Fibroblast of peridontal ligament (primary cell): Measurements from ENCODE around the gene RAB12.
A peak's percentile ranks its signal among the peaks of the same experiment; 100 is the strongest.
"Not testable (repeated sequence)": the region's sequence is repeated elsewhere in the genome, so short reads cannot be mapped to it uniquely, and the experiment has no call there.

Experiments
- DNase-seq: peaks from one replicate; pipeline ENCODE4 v3.0.0-alpha.2; 2010; ENCODE audit errors: extremely low read depth

RAB12 gene

DNA sequence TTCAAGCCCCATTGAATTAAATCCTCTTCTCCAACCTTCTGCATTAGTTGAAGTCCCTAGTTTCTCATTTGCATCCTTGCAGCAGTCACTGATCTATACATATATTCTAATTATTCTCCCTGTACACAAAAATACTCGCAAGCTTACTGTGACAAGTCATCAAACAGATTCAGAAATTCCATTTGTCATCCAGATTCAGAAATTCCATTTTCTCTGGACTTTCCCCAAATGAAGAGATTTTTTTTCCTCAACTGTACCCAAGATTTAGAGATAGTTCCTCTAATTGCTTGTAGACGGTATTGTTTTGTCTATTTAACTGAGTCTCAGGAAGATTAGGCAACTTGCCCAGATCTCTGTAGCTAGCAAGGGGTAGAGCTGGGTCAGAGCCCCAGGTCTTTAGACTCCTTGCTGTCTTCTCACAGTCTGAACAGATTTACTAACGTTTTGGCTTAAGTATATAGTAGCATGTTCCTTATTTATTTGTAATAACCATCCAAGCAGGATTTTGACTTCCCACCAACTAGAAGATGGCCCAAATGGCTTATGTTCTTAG lies 34.2 kb downstream of the RAB12 start:
- DNase-seq = no peak

DNA sequence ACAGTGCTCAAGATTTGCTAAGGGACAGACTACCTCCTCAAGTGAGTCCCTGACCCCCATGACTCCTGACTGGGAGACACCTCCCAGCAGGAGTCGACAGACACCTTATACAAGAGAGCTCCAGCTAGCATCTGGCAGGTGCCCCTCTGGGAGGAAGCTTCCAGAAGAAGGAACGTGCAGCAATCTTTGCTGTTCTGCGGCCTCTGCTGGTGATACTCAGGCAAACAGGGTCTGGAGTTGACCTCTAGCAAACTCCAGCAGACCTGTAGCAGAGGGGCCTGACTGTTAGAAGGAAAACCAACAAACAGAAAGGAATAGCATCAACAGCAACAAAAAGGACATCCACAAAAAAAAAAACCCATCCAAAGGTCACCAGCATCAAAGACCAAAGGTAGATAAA lies 38.1 kb downstream of the RAB12 start:
- DNase-seq = not testable (repeated sequence)

DNA sequence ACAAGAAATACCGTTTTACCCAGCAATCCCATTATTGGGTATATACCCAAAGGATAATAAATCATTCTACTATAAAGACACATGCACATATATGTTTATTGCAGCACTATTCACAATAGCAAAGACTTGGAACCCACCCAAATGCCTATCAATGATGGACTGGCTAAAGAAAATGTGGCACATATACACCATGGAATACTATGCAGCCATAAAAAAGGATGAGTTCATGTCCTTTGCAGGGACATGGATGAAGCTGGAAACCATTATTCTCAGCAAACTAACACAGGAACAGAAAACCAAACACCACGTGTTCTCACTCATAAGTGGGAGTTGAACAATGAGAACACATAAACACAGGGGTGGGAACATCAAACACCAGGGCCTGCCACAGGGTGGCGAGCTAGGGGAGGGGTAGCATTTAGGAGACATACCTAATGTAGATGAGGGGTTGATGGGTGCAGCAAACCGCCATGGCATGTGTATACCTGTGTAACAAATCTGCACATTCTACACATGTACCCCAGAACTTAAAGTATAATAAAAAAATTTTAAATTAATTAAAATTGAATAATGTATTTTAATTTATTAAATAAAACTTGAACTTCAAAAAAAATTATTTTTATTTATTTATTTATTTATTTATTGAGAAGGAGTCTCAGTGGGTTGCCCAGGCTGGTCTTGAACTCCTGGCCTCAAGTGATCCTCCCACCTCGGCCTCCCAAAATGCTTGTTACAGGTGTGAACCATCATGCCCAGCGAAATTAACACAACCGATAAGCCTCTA lies 42.4 kb downstream of the RAB12 start:
- DNase-seq = not testable (repeated sequence)

DNA sequence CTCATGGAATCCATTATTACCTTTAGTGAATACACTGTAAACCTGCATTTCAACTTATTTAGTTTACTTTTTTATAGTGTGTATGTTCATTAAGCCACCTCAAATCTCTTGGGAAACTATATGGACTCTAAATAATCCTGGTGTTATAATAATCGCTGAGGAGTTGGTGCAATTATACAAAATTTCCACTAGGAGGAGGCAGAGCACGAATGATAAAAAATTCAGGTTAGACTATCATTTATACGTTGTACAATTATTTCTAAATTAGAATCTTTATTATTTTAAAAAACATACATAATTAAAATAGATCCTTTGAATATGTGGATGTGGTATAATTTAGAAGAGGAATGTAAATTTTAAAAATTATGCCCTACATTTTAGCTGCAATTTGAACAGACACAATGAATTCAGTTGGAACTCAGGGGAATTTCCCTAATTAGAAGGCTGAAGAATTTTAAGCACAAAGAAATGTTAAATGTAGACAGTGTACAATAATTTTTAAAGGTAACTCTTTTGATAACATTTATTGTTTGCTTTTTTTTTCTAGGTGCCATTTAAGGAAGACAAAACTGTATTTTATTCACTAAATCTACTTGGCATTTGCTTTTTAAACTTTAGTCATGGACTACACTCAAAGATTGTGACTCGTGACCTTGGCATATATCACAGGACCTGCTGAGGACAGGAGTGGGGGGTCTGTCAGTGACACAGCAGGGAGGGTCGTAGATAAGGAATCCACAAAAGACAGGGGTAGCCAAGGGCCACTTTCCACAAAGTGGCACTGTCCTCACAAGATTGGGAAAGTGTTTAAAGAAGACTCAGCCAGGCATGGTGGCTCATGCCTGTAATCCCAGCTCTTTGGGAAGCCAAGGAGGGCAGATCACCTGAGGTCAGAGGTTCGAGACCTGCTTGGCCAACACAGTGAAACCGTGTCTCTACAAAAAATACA lies 45.5 kb downstream of the RAB12 start:
- DNase-seq = peak; percentile 62

DNA sequence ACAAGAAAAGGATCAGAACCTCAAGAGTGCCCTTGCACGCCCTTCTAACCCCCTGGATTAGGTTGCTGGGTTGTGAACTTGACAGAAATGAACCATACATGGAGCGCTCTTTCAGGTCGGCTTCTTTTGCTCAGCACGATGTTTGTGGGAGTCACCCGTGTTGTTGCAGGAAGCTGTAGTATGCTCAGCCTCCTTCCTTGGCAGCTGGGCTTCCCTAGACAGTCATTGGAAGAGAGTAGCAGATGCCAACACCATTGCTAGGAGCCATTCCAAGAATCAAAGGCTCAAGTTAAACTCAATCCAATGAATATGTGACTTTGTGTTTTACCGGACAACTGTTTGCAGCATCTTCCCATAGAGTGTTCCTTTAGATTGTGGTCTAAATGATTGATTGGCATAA lies 47.0 kb downstream of the RAB12 start:
- no peak for DNase-seq

DNA sequence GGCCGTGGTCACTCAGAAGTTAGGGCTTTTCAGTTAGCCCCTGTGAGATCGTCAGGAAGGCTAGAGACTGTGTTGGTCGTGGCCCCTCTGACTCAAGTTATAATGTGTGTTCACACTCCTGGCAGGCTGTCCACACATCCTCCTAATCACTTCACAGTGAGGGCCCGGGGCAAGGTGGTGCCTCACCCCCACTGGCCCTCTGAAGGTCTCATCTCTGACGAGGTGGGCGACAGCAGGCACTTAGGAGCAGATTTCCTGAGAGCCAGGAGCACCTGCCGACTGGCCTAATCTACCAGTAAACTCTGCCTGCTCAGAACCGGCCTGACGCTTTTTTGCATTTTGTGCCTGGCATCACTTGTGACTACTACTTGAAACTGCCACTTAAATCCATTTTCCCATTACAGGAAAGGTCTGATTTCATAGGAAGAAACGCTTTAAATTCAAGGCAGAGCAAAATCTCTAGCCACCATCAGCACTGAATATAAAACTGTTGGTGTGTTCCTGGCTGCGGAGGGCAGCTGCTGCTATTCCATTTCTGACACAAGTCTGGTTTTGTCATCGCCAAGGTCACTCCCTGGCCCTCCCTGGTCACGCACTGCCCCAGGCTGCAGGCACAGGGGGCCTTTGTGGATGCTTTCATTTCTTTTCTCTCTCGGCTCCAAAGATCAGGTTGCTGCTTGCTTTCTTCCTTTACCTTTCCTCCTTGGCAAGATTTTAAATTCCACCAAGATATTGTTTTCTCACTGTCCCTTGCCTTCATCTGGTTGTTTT lies 48.0 kb downstream of the RAB12 start:
- DNase-seq = no peak

DNA sequence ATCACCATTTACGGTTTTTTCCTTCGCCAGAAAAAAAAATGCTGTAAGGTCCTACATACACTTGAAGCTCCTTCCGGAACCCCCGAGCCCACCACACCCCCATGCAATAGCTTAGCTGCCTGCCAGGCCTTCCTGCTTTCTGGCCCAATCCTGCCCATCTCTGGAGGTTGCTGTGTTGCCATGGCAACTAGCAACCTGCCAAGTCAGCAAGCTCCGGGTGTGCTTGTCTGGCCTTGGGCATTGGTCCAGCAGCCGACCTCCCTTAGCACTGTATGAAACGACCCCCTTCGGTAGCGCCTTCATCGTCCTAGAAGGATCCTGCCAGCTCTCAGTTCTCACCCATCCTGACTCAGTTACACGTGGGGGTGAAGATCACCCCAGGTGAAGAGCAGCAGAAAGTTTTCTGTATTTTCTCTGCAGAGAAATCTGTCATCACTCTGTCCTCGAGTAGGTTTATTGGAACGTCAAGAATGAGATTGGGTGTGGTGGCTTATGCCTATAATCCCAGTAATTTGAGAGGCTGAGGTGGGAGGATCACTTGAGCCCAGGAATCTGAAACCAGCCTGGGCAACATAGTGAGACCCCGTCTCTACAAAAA lies 48.7 kb downstream of the RAB12 start:
- no peak for DNase-seq

DNA sequence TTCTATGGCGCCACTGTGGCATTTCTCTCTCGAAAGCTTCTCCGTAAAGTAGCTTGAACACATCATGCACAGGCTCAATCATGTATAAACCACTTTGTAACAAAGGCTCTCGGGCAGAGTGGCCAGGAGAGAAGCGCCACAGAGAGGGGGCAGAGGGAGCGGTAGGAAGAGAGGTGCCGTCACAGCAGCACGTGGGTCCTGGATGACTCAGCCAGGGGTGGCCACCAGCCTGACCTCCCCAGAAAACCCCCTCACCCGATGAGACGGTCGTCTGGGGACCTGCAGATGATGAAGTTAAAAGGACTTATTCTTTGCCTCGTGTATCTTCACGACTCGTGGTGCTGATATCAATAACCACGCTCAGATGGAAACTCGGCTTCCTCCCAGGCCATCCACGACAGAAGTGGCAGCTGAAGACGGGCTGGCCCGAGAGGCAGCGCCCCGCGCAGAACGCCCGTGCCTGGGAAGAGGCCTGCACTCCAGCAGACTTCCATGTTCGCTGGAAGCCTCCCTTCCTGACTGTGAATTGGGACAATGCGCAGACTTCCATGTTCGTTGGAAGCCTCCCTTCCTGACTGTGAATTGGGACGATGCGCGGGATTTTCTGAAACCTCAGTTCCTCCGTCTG lies 49.7 kb downstream of the RAB12 start:
- no peak for DNase-seq

DNA sequence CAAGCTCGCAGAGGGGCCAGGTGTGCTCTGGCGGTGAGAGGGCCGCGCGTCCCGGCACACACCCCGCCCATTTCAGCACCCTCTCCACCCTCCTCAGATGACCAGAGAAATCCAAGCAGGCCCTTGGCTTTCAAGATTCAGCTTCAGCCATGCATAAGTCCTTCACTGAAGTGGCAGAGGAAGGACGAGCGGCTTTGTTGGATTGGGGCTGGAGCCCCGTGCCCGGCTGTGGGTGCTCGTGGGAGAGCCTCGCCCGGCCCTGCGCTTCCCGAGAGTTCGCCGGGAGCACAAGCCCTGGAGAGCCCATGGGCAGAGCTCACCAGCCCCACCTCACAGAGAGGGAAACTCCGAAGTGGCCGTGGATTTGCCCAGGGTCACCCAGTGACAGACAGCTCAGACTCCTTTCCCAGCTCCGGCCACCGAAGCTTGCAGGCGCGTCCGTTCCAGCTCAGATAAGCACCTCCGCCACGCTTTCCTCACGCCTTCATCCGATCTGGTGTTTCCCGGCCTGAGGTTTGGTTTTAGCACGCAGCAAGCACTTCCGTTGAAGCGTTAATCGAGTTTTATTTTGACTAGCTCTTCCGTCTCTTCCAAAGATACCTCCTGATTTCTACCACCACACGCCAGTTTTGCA lies 50.5 kb downstream of the RAB12 start:
- DNase-seq = no peak

DNA sequence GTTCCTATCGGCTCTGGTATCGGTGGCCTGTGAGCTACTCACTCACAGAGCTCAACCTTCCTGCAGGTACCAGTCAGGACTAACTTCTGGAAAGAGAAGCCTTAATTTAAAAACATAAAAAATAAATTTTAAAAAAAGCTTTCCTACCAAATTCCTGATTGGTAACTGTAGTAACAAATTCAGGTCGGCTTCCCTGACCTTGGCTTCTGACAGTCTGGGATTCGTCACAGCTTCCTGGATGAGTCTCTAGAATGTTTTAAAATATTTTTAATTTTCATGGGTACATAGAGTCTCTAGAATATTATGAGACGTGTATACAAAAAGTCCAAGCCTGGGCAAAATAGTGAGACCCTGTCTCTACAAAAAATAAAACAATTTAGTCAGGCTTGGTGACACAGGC lies 51.1 kb downstream of the RAB12 start:
- DNase-seq = no peak

DNA sequence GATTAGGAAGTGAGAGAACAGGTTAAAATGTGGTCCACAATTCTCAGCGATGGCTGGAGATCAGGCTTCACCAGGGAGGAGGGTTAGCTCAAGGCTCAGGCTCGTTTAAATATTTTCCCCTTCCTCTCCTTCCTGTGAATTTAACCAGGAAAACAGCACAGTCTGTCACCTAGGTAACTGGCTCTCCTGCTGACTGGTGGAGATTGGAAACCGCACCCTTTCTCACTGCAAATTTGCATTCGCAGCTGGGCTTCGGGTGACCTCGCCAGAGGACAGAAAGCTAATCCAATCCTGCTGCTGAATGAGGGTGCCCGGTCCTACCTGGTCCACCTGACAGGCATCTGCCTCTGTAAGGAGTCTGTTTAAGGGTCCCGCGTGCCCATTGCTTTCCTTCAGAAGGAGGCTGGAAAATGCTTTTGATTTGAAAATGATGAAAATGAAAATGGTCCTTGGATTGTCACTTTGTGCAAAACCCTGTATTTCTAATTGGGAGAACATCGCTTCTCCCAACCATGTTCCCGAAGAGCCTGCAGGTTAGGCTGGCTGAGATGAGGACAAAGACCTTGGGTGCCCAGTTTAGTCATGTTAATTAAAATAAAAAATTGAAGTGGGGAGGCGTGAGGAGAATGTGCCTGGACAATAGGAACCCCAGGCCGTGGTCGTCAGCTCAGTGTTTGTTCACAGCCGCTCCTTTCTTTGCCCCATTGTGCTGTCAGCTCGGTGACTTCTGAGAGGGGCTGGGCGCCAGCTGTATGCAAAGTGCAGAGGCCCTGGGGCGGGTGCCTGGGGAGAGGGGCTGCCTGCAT lies 52.7 kb downstream of the RAB12 start:
- DNase-seq = peak; percentile 39

DNA sequence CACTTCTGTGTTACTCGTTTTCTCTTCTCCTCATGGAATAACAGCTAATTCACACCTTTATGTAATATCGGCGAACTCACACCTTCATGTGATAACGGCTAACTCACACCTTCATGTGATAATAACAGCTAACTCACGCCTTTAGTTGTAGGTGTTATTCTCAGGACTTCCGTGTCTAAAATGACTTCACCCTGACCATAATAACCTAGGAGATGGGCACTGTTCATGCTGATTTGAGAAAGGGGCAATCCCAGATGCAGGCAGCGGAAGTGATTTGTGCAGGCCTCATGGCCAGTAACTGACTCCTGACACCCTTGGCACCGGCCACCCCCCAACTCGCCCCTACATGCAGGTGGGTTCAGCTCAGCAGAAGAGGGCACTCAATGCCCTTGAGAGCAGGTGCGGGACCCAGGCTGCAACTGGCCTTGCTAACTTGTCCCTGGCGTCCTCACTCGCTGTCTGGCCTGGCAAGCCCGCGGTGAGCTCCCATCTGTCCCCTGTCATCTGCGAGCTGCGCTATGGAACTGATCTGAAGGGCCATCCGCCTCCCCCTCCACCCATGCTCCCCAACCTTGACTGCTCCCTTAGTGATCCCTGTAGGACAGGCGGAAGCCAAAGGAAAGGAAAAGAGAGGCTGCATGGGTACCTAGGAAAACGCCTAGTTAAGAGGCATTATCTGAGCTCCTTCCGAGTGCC lies 53.5 kb downstream of the RAB12 start:
- no peak for DNase-seq

DNA sequence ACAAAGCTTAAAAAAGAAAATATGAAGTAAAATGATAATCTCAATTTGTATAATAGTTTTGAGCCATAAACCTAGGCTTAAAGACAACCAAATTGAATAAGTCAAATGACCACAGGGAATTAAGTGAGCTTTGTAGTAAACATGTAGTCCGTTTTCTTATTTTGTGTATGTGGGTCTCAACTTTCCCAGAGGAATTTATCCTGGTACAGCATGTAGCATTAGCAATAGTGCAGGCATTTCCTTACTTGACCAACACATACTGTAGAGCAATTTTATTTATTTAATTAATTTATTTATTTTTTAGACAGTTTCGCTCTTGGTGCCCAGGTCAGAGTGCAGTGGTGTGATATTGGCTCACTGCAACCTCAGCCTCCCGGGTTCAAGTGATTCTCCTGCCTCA lies 58.6 kb downstream of the RAB12 start:
- no peak for DNase-seq

DNA sequence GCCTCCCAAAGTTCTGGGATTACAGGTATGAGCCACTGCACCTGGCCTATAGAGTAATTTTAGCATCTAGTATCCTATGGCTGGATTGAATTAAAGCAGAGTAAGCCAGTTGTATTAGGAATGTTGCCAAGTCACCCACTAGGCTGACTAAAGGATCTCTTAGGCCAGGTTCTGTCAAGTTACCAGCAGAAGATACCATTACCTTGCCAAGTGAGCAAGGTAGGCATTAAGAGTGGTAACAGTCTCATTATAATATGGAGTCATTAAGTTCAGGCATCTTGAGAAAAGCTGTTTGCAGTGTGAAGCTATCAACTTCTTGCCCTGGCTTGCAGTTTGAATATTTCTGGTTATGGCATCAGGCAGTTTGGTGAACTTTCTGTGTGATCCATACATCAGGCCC lies 59.1 kb downstream of the RAB12 start:
- DNase-seq = no peak

DNA sequence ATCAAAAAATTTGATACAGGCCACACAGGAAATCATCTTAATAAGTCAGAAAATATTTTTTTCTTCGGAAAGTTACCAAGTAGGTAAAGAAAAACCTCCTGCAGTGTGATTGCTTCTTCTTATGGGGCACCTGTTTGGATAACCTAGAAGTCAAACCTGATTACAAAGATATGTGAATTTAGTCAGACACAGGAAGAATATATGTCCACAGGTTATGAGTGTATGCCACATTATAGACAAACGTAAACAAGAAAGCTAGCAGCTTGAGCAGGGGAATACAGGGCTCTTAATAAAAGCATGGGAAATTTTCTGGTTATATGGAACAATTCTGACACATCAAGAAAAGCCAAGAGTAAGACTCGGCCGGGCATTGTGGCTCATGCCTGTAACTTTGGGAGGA lies 60.3 kb downstream of the RAB12 start:
- DNase-seq = no peak

DNA sequence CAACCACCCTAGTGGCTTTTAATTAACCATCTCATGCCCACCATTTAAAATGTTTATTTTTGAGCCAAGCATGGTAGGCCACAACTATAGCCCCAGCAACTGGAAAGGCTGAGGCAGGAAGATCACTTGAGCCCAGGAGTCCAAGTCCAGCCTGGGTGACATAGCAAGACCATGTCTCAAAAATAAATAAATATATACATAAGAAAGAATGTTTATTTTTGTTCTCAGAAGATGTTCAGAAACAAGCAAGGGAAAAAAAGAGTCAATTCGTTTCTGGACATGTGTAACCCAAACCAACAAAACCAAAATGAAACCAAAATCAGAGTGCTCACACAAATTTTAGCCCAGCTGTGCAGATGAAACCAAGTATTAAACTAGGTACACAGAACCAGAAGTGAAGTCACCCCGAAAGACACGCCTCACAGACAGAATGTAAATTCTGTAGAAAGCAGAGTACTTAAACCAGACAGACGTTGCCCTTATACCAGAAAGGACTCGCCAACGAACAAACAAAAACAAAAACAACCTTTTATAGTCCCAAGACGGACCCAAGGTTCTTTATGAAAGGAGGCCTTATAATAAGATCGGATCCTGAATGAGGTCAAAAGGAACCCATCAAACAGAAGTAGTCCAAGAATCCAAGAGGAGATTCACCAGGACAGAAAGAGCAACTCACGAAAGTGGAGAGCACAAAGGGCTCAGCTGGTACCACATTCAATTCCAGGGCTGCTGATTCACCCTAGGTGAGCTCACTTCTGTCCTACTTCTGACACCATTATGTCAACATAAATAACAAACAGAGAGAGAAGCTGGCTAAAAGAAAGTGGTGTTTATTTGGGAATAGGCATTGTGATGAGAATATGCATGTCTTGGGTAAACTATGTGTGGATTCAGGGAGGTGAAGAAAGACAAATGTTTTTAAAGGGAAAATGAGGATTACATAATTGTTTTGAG lies 64.3 kb downstream of the RAB12 start:
- DNase-seq = peak; percentile 33

DNA sequence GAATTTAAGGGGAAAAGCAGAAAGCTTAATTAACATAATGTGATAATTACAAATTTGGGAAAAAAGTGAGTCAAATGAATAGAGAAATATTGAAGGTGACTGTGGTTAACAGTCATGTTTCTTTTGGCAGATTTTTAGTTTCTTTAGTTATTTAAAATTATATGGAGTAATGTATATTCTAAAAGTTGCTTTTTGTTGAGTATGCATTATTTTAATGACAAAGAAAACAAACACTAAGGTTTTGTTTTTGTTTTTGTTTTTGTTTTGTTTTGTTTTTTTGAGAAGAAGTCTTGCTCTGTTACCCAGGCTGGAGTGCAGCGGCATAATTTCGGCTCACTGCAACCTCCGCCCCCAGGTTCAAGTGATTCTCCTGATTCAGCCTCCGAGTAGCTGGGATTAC lies 65.8 kb downstream of the RAB12 start:
- DNase-seq = no peak

DNA sequence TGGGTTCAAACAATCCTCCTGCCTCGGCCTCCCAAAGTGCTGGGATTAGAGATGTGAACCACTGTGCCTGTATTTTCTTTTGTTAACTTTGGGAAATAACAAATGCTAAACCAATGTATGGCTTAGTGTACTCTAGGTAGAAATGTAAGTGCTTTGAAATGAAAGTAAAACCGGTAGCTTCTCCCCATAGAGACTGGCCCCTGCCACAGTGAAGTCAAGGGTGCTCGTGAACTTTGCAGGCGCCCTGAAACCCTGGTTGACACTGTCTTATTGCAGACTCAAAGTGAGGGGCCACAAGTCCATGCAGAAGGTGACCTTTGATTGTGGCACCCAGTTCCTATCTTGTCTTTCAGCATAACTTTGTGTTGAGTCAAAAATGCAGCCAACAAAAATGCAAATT lies 72.0 kb downstream of the RAB12 start:
- DNase-seq = no peak
